GM18508 (cell line): ENCODE data around the gene IGF2BP2.
"Not testable (repeated sequence)": the region's sequence is repeated elsewhere in the genome, so short reads cannot be mapped to it uniquely, and the experiment has no call there.

Experiments used
- ATAC-seq: cut with Tn5 transposase; IDR thresholded peaks from one replicate; pipeline ENCODE4 v1.9.1; 2021; ENCODE audit warnings: moderate number of reproducible peaks; ENCODE audit not compliant: insufficient read depth, unreplicated experiment

IGF2BP2 gene

GRCh38 chr3:185717121-185717520 is 107.7 kb downstream of the IGF2BP2 start:
- no peak for ATAC-seq

- ATAC-seq: no peak
Observed at GRCh38 chr3:185716436-185717108, 108.3 kb downstream of the IGF2BP2 start.

- ATAC-seq: no peak
Observed at GRCh38 chr3:185715091-185715490, 109.8 kb downstream of the IGF2BP2 start.

- no peak for ATAC-seq
Observed at GRCh38 chr3:185714085-185714484, 110.8 kb downstream of the IGF2BP2 start.

GRCh38 chr3:185713015-185713414 is 111.8 kb downstream of the IGF2BP2 start:
- ATAC-seq: no peak

- ATAC-seq: no peak
Observed at GRCh38 chr3:185712337-185712736, 112.5 kb downstream of the IGF2BP2 start.

- ATAC-seq: no peak
Observed at GRCh38 chr3:185711255-185711870, 113.5 kb downstream of the IGF2BP2 start.

GRCh38 chr3:185709251-185709955 is 115.4 kb downstream of the IGF2BP2 start:
- ATAC-seq: no peak

GRCh38 chr3:185708392-185708791 is 116.5 kb downstream of the IGF2BP2 start:
- no peak for ATAC-seq

- no peak for ATAC-seq
Observed at GRCh38 chr3:185705498-185705897, 119.3 kb downstream of the IGF2BP2 start.

GRCh38 chr3:185702262-185703225 is 122.3 kb downstream of the IGF2BP2 start:
- ATAC-seq: no peak

- ATAC-seq: no peak
Observed at GRCh38 chr3:185701611-185702261, 123.1 kb downstream of the IGF2BP2 start.

GRCh38 chr3:185699927-185700326 is 124.9 kb downstream of the IGF2BP2 start:
- ATAC-seq: no peak

GRCh38 chr3:185697228-185697627 is 127.6 kb downstream of the IGF2BP2 start:
- not testable (repeated sequence) for ATAC-seq

- ATAC-seq: no peak
Observed at GRCh38 chr3:185696039-185696438, 128.8 kb downstream of the IGF2BP2 start.

GRCh38 chr3:185693985-185694653 is 130.7 kb downstream of the IGF2BP2 start:
- no peak for ATAC-seq

GRCh38 chr3:185691622-185692021 is 133.2 kb downstream of the IGF2BP2 start:
- ATAC-seq: no peak

GRCh38 chr3:185687271-185687878 is 137.5 kb downstream of the IGF2BP2 start:
- no peak for ATAC-seq
